HG03025 (cell line): Measurements from ENCODE around the gene MAP1LC3C.

Experiments used
- ATAC-seq: cut with Tn5 transposase; IDR thresholded peaks from one replicate; pipeline ENCODE4 v1.9.1; 2021; ENCODE audit warnings: mild to moderate bottlenecking, moderate library complexity; ENCODE audit not compliant: unreplicated experiment, low FRiP score

Gene MAP1LC3C

GRCh38 chr1:241999026-241999425 is at the start of gene MAP1LC3C:
Gene MAP1LC3C, minus strand, starts transcription at chr1:241999098. Its CDS starts 90 bp downstream, at chr1:241999008.
- no peak for ATAC-seq

GRCh38 chr1:242043165-242043564 is 44.3 kb upstream of the MAP1LC3C start:
- no peak for ATAC-seq

GRCh38 chr1:242034392-242034791 is 35.5 kb upstream of the MAP1LC3C start:
- ATAC-seq, result no peak

- ATAC-seq, result no peak
Observed at GRCh38 chr1:242033447-242033846, 34.5 kb upstream of the MAP1LC3C start.

- no peak for ATAC-seq
Observed at GRCh38 chr1:242030071-242030470, 31.2 kb upstream of the MAP1LC3C start.

GRCh38 chr1:242025681-242026080 is 26.8 kb upstream of the MAP1LC3C start:
- no peak for ATAC-seq

GRCh38 chr1:242023805-242024204 is 24.9 kb upstream of the MAP1LC3C start:
- ATAC-seq, result no peak

GRCh38 chr1:242019018-242019417 is 20.1 kb upstream of the MAP1LC3C start:
- no peak for ATAC-seq

- no peak for ATAC-seq
Observed at GRCh38 chr1:242017580-242018233, 18.8 kb upstream of the MAP1LC3C start.

- no peak for ATAC-seq
Observed at GRCh38 chr1:242016479-242016878, 17.6 kb upstream of the MAP1LC3C start.

- ATAC-seq, result no peak
Observed at GRCh38 chr1:242011894-242012660, 13.2 kb upstream of the MAP1LC3C start.

GRCh38 chr1:242008826-242009495 is 10.1 kb upstream of the MAP1LC3C start:
- no peak for ATAC-seq

GRCh38 chr1:242006976-242007375 is 8.1 kb upstream of the MAP1LC3C start:
- ATAC-seq, result no peak

- ATAC-seq, result no peak
Observed at GRCh38 chr1:242005866-242006535, 7.1 kb upstream of the MAP1LC3C start.

- ATAC-seq, result no peak
Observed at GRCh38 chr1:242004751-242005495, 6.0 kb upstream of the MAP1LC3C start.

- ATAC-seq, result no peak
Observed at GRCh38 chr1:242002510-242002909, 3.6 kb upstream of the MAP1LC3C start.

- no peak for ATAC-seq
Observed at GRCh38 chr1:242002072-242002471, 3.2 kb upstream of the MAP1LC3C start.

GRCh38 chr1:242000434-242000833 is 1.5 kb upstream of the MAP1LC3C start:
- ATAC-seq, result no peak

- ATAC-seq, result no peak
Observed at GRCh38 chr1:241998412-241998921, 431 bp downstream of the MAP1LC3C start.

GRCh38 chr1:241997401-241997998 is 1.4 kb downstream of the MAP1LC3C start:
- no peak for ATAC-seq
